A549 (cell line): ENCODE results near the gene NUP50. TPM values are rescaled to one million over a fixed set of nuclear protein-coding genes. Genes with fewer than 3 reads are reported as not detected.

Source experiments
- ATAC-seq, 2 experiments: fragments of 200-7000 bp in 1 of 2; fragments of >200 bp in 1 of 2; cut with Nextera tagmentation in 1 of 2; cut with Tn5 transposase in 1 of 2; 3 replicates each; pipeline versions ENCODE4 v1.8.0 to v1.9.1; 2018 to 2020; ENCODE audit warnings: mild to moderate bottlenecking in 1 of 2, moderate library complexity in 1 of 2
- CTCF ChIA-PET: fragments of 300-600 bp; sonication (Branson Sonifier 250); formaldehyde crosslinking; extraction: SDS; loops from one replicate; lab custom pipeline; 2021; ENCODE audit warnings: antibody characterized with exemption, inconsistent platforms; lab: Yijun Ruan, JAX
- POLR2A ChIA-PET: fragments of 350-600 bp; formaldehyde crosslinking; extraction: SDS; loops from one replicate; lab custom pipeline; 2021; ENCODE audit warnings: antibody characterized with exemption, inconsistent platforms; lab: Yijun Ruan, JAX
- DNase-seq, 2 experiments: peaks; one replicate each; pipeline versions ENCODE4 v3.0.0 to v3.0.0-alpha.2; 2011 to 2016; ENCODE audit warnings: low read depth in 1 of 2, low spot score in 1 of 2
- FAIRE-seq: peaks from 2 replicates; lab custom pipeline; 2011; peaks lifted over from hg19 to GRCh38; lab: Jason Lieb, UNC
- H3K27ac ChIP-seq, 2 experiments: fragments of >200 bp; sonication (Bioruptor Twin); formaldehyde crosslinking; 3 replicates each; pipeline ENCODE4 v1.5.1; 2016 to 2017
- H3K4me1 ChIP-seq: fragments of >200 bp; sonication (Bioruptor Twin); formaldehyde crosslinking; 3 replicates; pipeline ENCODE4 v1.6.1; 2016
- H3K4me2 ChIP-seq: fragments of >200 bp; sonication (Bioruptor Twin); formaldehyde crosslinking; 3 replicates; pipeline ENCODE4 v1.6.1; 2016
- H3K4me3 ChIP-seq: fragments of >200 bp; sonication (Bioruptor Twin); formaldehyde crosslinking; 3 replicates; pipeline ENCODE4 v1.5.1; 2016
- H3K9me3 ChIP-seq: fragments of >200 bp; sonication (Bioruptor Twin); formaldehyde crosslinking; 3 replicates; pipeline ENCODE4 v1.6.1; 2016
- BHLHE40 ChIP-seq: IDR thresholded peaks from 2 replicates; pipeline ENCODE4 v1.6.1; 2012; ENCODE audit warnings: low read depth, low read length, inconsistent platforms
- CBX2 ChIP-seq: fragments of 200-600 bp; sonication (generic); IDR thresholded peaks from 2 replicates; pipeline ENCODE4 v1.6.1; 2016; ENCODE audit warnings: low read depth, mild to moderate bottlenecking, borderline replicate concordance
- CEBPB ChIP-seq, 2 experiments: fragments of >200 bp in 1 of 2; sonication (Bioruptor Twin) in 1 of 2; formaldehyde crosslinking in 1 of 2; IDR thresholded peaks; 2 replicates each; pipeline ENCODE4 v1.6.1; 2012 to 2016
- E2F6 ChIP-seq: IDR thresholded peaks from 2 replicates; pipeline ENCODE4 v1.6.1; 2012; ENCODE audit warnings: low read depth, borderline replicate concordance
- EHF ChIP-seq: fragments of 250-450 bp; sonication (Bioruptor Pico); IDR thresholded peaks from 2 replicates; pipeline ENCODE4 v1.5.0; 2020; ENCODE audit warnings: mild to moderate bottlenecking
- EHMT2 ChIP-seq: fragments of 200-600 bp; sonication (generic); IDR thresholded peaks from 2 replicates; pipeline ENCODE4 v1.6.1; 2016; ENCODE audit warnings: antibody characterized with exemption, low read depth, mild to moderate bottlenecking, moderate library complexity
- EP300 ChIP-seq, 2 experiments: fragments of >200 bp; sonication (Bioruptor Twin); formaldehyde crosslinking; IDR thresholded peaks; 2 replicates in 1 of 2; 3 replicates in 1 of 2; pipeline ENCODE4 v1.6.1; 2016 to 2017
- GATA3 ChIP-seq: IDR thresholded peaks from 2 replicates; pipeline ENCODE4 v1.6.1; 2012; ENCODE audit warnings: borderline replicate concordance
- HEYL ChIP-seq: fragments of 250-450 bp; sonication (Bioruptor Pico); IDR thresholded peaks from 2 replicates; pipeline ENCODE4 v1.8.0; 2021; ENCODE audit warnings: mild to moderate bottlenecking, moderate library complexity
- HOXA7 ChIP-seq: fragments of 250-450 bp; sonication (Bioruptor Pico); IDR thresholded peaks from 2 replicates; pipeline ENCODE4 v1.5.0; 2020; ENCODE audit warnings: mild to moderate bottlenecking, moderate library complexity
- HOXB13 ChIP-seq: fragments of 250-450 bp; sonication (Bioruptor Pico); IDR thresholded peaks from 2 replicates; pipeline ENCODE4 v1.5.0; 2020; ENCODE audit warnings: low read depth, mild to moderate bottlenecking, moderate library complexity
- HOXB5 ChIP-seq: fragments of 250-450 bp; sonication (Bioruptor Pico); IDR thresholded peaks from 2 replicates; pipeline ENCODE4 v1.5.0; 2020; ENCODE audit warnings: mild to moderate bottlenecking, moderate library complexity
- JUN ChIP-seq, 2 experiments: fragments of >200 bp; sonication (Bioruptor Twin); formaldehyde crosslinking; IDR thresholded peaks; 2 replicates in 1 of 2; 3 replicates in 1 of 2; pipeline ENCODE4 v1.6.1; 2016 to 2017
- MAFK ChIP-seq: fragments of 450-650 bp; IDR thresholded peaks from 2 replicates; pipeline ENCODE4 v1.6.1; 2014; ENCODE audit not compliant: partially characterized antibody
- MYC ChIP-seq: IDR thresholded peaks from 2 replicates; pipeline ENCODE4 v1.6.1; 2012; ENCODE audit warnings: mild to moderate bottlenecking, inconsistent platforms, low read length, improper control_type of control experiment, borderline replicate concordance
- NFE2L2 ChIP-seq: fragments of 150-350 bp; conservative IDR thresholded peaks from 2 replicates; pipeline ENCODE4 v1.6.1; 2014; ENCODE audit warnings: low read length
- NPAS2 ChIP-seq: fragments of 250-450 bp; sonication (Bioruptor Pico); IDR thresholded peaks from 2 replicates; pipeline ENCODE4 v1.8.0; 2022; ENCODE audit warnings: mild to moderate bottlenecking, moderate library complexity, borderline replicate concordance
- PBX3 ChIP-seq: IDR thresholded peaks from 2 replicates; pipeline ENCODE4 v1.6.1; 2012
- POLR2A ChIP-seq: IDR thresholded peaks from 2 replicates; pipeline ENCODE4 v1.6.1; 2012; ENCODE audit warnings: mild to moderate bottlenecking, low read length
- POLR2AphosphoS2 ChIP-seq: conservative IDR thresholded peaks from 2 replicates; pipeline ENCODE4 v1.6.1; 2012; ENCODE audit warnings: low read length, improper control_type of control experiment, inconsistent platforms
- RARB ChIP-seq: fragments of 250-450 bp; sonication (Bioruptor Pico); IDR thresholded peaks from 2 replicates; pipeline ENCODE4 v1.8.0; 2021; ENCODE audit warnings: mild to moderate bottlenecking, moderate library complexity
- RFX5 ChIP-seq: fragments of 450-650 bp; IDR thresholded peaks from 2 replicates; pipeline ENCODE4 v1.7.1; 2014; ENCODE audit warnings: antibody characterized with exemption, mild to moderate bottlenecking, moderate library complexity
- SMC3 ChIP-seq: fragments of >200 bp; sonication (Bioruptor Twin); formaldehyde crosslinking; IDR thresholded peaks from 3 replicates; pipeline ENCODE4 v1.6.1; 2018; ENCODE audit warnings: inconsistent platforms
- SREBF2 ChIP-seq: fragments of 450-650 bp; IDR thresholded peaks from 2 replicates; pipeline ENCODE4 v1.6.1; 2014; ENCODE audit warnings: mild to moderate bottlenecking, moderate library complexity
- TP53 ChIP-seq: fragments of 250-450 bp; sonication (Bioruptor Pico); IDR thresholded peaks from 2 replicates; pipeline ENCODE4 v1.5.0; 2021; ENCODE audit warnings: mild to moderate bottlenecking, moderate library complexity
- USF2 ChIP-seq: fragments of 450-650 bp; IDR thresholded peaks from 2 replicates; pipeline ENCODE4 v1.6.1; 2014; ENCODE audit warnings: antibody characterized with exemption
- ZNF302 ChIP-seq: fragments of 250-450 bp; sonication (Bioruptor Pico); IDR thresholded peaks from 2 replicates; pipeline ENCODE4 v1.9.0; 2021; ENCODE audit warnings: inconsistent platforms, mild to moderate bottlenecking, moderate library complexity
- WGBS: methylation state at CpG from one replicate; pipeline ENCODE4 v1.1.6; 2017; ENCODE audit errors: missing lambda C conversion rate; 5-methylcytosine and 5-hydroxymethylcytosine counted together
- polyA plus RNA-seq, 4 experiments: library from polyadenylated mRNA; depleted of rRNA in 3 of 4; stranded (reverse); fragments of >200 nt; fragmentation: RNase III in 1 of 4; extraction: RNeasy Plus Mini Kit Qiagen cat#74134 plus additional on column Dnase treatment in 1 of 4; gene quantifications; 2 replicates in 3 of 4; 3 replicates in 1 of 4; pipeline ENCODE4 v1.2.3, GENCODE V29; 2011 to 2017

The NUP50 gene
- polyA plus RNA-seq, 2 of the 4 experiments (the other 2 are of a cell fraction) = 16.7 to 25.3 TPM

- Histone ChIP-seq H3K4me2 (no peak overlapping the region), H3K4me3 (no peak overlapping the region), H3K27ac (no peak overlapping the region), H3K4me1 (no peaks in the 10 kb centered on the region), H3K9me3 (peaks cover 13% of the 10 kb centered on the region; the same call in 2 of the 3 replicates)
- ATAC-seq (no peak), FAIRE-seq (no peak), DNase-seq (no peak)
- POLR2A ChIA-PET = no interaction called here
- TF ChIP-seq RARB (CRISPR knock-in tag) = no peak
- no peak for TF ChIP-seq GATA3
- TF ChIP-seq TP53 (CRISPR knock-in tag) = no peak
- TF ChIP-seq NPAS2 (CRISPR knock-in tag) = no peak
- TF ChIP-seq USF2 = no peak
- no peak for TF ChIP-seq HOXB13 (CRISPR knock-in tag)
- TF ChIP-seq HEYL (CRISPR knock-in tag) = no peak
- no peak for TF ChIP-seq HOXB5 (CRISPR knock-in tag)
- no peak for TF ChIP-seq EHF (CRISPR knock-in tag)
- no peak for TF ChIP-seq EP300 (IDR thresholded peaks at IDR 0.05)
- no peak for TF ChIP-seq POLR2AphosphoS2
- TF ChIP-seq MYC = no peak
- no peak for TF ChIP-seq CBX2
- no peak for TF ChIP-seq POLR2A
- no peak for TF ChIP-seq NFE2L2
- no peak for TF ChIP-seq BHLHE40
- no peak for TF ChIP-seq EHMT2
- TF ChIP-seq RFX5 = no peak
- no peak for TF ChIP-seq ZNF302
- no peak for TF ChIP-seq SMC3
- WGBS = 94% methylated on average over 2 of the region's 3 CpGs
- CTCF ChIA-PET = no interaction called here
Observed at GRCh38 chr22:45131749-45132148, 32.0 kb upstream of the NUP50 start.

DNA sequence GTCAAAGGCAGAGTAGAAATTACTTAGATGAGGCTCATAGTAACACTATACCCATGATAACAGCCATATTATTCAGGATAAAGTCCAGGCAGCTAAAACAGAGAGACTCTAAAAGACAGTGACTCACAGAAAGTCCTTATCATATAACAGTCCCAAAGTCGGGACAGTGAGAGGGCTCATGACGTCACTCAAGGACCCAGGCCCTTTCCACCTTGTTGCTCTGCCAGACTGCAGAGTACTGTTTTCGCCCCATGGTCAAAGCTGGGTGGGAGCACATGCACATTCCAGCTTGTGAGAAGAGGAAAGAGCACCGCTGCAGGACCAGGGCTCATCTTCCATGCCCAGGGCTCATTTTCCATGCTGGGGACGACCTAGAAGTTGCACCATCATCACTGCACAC lies 29.4 kb upstream of the NUP50 start:
- FAIRE-seq (no peak), ATAC-seq (no peak), DNase-seq (no peak)
- TF ChIP-seq ZNF302 = no peak
- TF ChIP-seq CEBPB (IDR thresholded peaks at IDR 0.05) = no peak
- no peak for TF ChIP-seq JUN (IDR thresholded peaks at IDR 0.05)
- TF ChIP-seq NFE2L2 = no peak
- no peak for TF ChIP-seq SREBF2
- no peak for TF ChIP-seq HOXA7
- H3K4me3 ChIP-seq = no peak overlapping the region
- no peaks in the 10 kb centered on the region for H3K4me1 ChIP-seq
- H3K9me3 ChIP-seq = peaks cover 13% of the 10 kb centered on the region; the same call in 2 of the 3 replicates
- POLR2A ChIA-PET = no interaction called here
- 87% methylated on average over 5 of the region's 5 CpGs for WGBS
- no peak overlapping the region for H3K27ac ChIP-seq
- CTCF ChIA-PET = no interaction called here
- H3K4me2 ChIP-seq = no peak overlapping the region

- DNase-seq (no peak), FAIRE-seq (no peak), ATAC-seq (no peak)
- Histone ChIP-seq H3K4me2 (no peak overlapping the region), H3K27ac (no peak overlapping the region), H3K9me3 (peaks cover 13% of the 10 kb centered on the region; the same call in 2 of the 3 replicates), H3K4me3 (no peak overlapping the region), H3K4me1 (no peaks in the 10 kb centered on the region)
- 75% methylated on average over 2 of the region's 2 CpGs for WGBS
- ChIA-PET POLR2A (no interaction called here), CTCF (no interaction called here)
- TF ChIP-seq NPAS2 (CRISPR knock-in tag) (no peak), PBX3 (no peak), MAFK (no peak), E2F6 (no peak)
Observed at GRCh38 chr22:45136594-45136993, 27.1 kb upstream of the NUP50 start.
